Fibroblast of mammary gland (primary cell): ENCODE results near the gene MT1M.

Source experiments
- DNase-seq: peaks from one replicate; pipeline ENCODE4 v3.0.0-alpha.2; 2010; ENCODE audit warnings: low read depth
- H3K4me3 ChIP-seq: 2 replicates; pipeline ENCODE4 v1.5.1; 2011; ENCODE audit warnings: low read depth, mild to moderate bottlenecking, low read length, moderate library complexity; ENCODE audit not compliant: control insufficient read depth
- TF ChIP-seq, protein P1 (sequence below): conservative IDR thresholded peaks from 2 replicates; pipeline ENCODE4 v1.5.1; 2011; ENCODE audit warnings: low read depth, low read length, inconsistent platforms; ENCODE audit not compliant: control insufficient read depth, insufficient read depth

The MT1M gene

GRCh38 chr16:56647641-56648431 is 15.4 kb downstream of the MT1M start:
- H3K4me3 ChIP-seq: no peak overlapping the region
- TF ChIP-seq, protein P1, sequence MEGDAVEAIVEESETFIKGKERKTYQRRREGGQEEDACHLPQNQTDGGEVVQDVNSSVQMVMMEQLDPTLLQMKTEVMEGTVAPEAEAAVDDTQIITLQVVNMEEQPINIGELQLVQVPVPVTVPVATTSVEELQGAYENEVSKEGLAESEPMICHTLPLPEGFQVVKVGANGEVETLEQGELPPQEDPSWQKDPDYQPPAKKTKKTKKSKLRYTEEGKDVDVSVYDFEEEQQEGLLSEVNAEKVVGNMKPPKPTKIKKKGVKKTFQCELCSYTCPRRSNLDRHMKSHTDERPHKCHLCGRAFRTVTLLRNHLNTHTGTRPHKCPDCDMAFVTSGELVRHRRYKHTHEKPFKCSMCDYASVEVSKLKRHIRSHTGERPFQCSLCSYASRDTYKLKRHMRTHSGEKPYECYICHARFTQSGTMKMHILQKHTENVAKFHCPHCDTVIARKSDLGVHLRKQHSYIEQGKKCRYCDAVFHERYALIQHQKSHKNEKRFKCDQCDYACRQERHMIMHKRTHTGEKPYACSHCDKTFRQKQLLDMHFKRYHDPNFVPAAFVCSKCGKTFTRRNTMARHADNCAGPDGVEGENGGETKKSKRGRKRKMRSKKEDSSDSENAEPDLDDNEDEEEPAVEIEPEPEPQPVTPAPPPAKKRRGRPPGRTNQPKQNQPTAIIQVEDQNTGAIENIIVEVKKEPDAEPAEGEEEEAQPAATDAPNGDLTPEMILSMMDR: no peak
- no peak for DNase-seq

DNA sequence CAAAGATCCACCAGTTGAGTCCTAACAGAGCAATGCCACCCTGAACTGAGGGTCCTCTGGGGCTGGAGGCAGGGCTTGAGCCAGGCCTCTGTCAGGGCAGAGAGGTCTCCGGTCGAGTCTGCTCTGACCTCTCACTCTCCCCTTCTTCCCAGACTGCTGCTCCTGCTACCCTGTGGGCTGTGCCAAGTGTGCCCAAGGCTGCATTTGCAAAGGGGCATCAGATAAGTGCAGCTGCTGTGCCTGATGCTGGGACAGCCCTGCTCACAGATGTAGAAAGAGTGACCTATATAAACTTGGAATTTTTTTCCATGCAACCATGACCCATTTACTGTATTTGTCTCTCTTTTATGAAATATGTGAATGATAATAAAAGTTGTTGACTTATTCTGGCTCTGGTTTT is 16.8 kb downstream of the MT1M start:
- DNase-seq: no peak
- no peak overlapping the region for H3K4me3 ChIP-seq
- TF ChIP-seq, protein P1: no peak

DNA sequence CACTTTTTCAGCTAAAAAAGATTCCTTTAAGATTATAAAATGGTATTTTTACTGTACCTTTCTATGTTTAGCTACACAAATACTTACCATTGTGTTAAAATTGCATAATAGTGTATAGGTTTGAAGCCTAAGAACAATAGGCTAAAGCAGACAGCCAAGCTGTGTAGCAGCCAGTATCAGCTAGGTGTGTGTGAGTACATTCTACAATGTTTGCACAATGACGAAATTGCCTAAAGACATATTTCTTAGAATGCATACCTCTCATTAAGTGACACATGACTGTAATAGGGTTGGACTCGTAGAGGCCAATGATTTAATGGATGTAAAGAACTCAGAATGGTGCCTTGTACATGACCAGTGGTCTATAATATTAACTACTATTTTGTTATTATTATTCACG is 17.4 kb downstream of the MT1M start:
- no peak for DNase-seq
- TF ChIP-seq, protein P1: no peak
- no peak overlapping the region for H3K4me3 ChIP-seq

DNA sequence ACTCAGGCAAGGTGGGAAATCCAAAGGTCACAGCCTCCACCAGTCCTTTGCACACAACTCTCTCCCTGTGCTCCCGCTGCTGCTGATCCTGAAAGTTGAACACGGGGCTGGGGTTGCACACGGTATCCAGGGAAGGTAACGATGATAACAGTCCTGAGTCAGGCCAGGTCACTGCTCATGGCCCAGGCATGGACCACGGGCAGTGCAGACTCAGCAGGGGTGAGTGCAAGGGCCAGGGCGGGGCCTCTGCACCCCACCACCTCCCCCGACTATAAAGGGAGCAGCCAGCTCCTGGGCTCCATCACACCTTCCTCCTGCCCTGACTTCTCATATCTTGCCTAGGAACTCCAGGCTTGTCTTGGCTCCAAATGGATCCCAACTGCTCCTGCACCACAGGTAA is 19.1 kb downstream of the MT1M start, which contains the start of gene MT1B:
Gene MT1B (plus strand): TSS at position 301 of the 400 bp plus-strand sequence. CDS start 68 bp downstream, at position 369.
- H3K4me3 ChIP-seq: no peak within 1 kb of the TSS
- DNase-seq: no peak
- TF ChIP-seq, protein P1: no peak

DNA sequence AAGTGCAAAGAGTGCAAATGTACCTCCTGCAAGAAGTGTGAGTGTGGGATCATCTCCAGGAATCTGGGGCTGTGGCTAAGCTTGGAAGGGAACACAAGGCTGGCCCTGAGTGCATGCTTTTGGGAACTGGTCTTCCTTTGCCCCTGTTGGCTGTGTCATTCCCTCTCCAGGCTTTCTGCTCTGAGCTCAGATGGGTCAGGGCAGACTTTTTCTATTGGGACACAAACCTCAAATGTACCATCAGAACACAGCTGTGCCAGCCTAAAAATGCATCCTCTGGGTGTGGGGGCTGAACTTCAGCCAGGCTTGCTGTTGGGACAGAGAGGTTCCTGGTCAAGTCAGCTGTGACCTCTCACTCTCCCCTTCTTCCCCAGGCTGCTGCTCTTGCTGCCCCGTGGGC is 20.1 kb downstream of the MT1M start:
- no peak overlapping the region for H3K4me3 ChIP-seq
- no peak for DNase-seq
- TF ChIP-seq, protein P1: no peak

DNA sequence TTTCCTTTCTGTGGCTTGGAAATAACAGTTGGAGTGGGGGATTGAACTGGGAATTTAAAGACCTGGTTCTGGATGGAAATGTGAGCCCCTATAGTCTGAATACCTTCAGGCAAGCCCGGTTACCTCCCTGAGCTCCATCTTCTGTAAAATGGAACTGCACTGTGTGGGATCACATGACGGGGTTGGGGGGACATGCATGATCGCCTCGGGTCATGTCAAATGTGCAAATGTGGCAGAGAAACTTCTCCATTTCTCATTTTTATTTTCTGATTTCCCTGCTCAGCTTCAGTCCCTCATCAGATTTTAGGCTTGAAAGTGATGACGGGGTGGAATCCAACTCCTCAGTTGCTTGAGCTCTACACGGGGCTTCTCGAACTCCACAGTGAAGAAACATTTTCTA is 20.8 kb downstream of the MT1M start:
- no peak for DNase-seq
- no peak overlapping the region for H3K4me3 ChIP-seq
- TF ChIP-seq, protein P1: no peak
